ENCODE data around the gene RIPOR2. TPM values are rescaled to one million over a fixed set of nuclear protein-coding genes. Genes with fewer than 3 reads are reported as not detected.

RIPOR2 gene
- total and polyA plus RNA-seq, 4 donors: 1.6 to 10.9 (median 3.7) TPM

- TF ChIP-seq SP1 (IDR thresholded peaks at IDR 0.05) (no peak), REST (IDR thresholded peaks at IDR 0.05) (no peak), YY1 (IDR thresholded peaks at IDR 0.05) (no peak), ATF3 (IDR thresholded peaks at IDR 0.05) (no peak), RXRA (IDR thresholded peaks at IDR 0.05) (no peak), FOXA1 (IDR thresholded peaks at IDR 0.05) (no peak)
- Histone ChIP-seq H3K27me3 (ENCODE audit: control insufficient read depth in 4 of 4, insufficient read depth in 4 of 4, low read length in 3 of 4) (peaks cover 0 to 2% (median 0%) of the 10 kb centered on the region in 4 donors), H3K4me3 (ENCODE audit: low read depth in 1 of 3, low read length in 3 of 3) (no peak overlapping the region), H3K9ac (ENCODE audit: low read depth in 1 of 2, low read length in 2 of 2) (no peak overlapping the region), H3K9me3 (ENCODE audit: control insufficient read depth in 4 of 4, low read length in 3 of 4) (no peaks in the 10 kb centered on the region), H3K4me1 (ENCODE audit: control insufficient read depth in 4 of 4, insufficient read depth in 4 of 4, low read length in 3 of 4) (no peaks in the 10 kb centered on the region), H3K27ac (ENCODE audit: low read depth in 1 of 2, low read length in 2 of 2) (no peak overlapping the region), H3K36me3 (ENCODE audit: control insufficient read depth in 4 of 4, insufficient read depth in 3 of 4, low read depth in 1 of 4, low read length in 3 of 4) (no peaks in the 10 kb centered on the region)
- WGBS: 93% methylated on average over 4 of the region's 4 CpGs
- no peak for DNase-seq (ENCODE audit: low spot score)
These were observed 13.6 kb downstream of the RIPOR2 start for GRCh38 chr6:24922170-24922569.

GRCh38 chr6:24920136-24920535 is 15.6 kb downstream of the RIPOR2 start:
- H3K4me1 ChIP-seq (ENCODE audit: control insufficient read depth in 4 of 4, insufficient read depth in 4 of 4, low read length in 3 of 4): no peaks in the 10 kb centered on the region
- H3K9me3 ChIP-seq (ENCODE audit: control insufficient read depth in 4 of 4, low read length in 3 of 4): no peaks in the 10 kb centered on the region
- no peak overlapping the region for H3K27ac ChIP-seq (ENCODE audit: low read depth in 1 of 2, low read length in 2 of 2)
- no peaks in the 10 kb centered on the region for H3K36me3 ChIP-seq (ENCODE audit: control insufficient read depth in 4 of 4, insufficient read depth in 3 of 4, low read depth in 1 of 4, low read length in 3 of 4)
- H3K9ac ChIP-seq (ENCODE audit: low read depth in 1 of 2, low read length in 2 of 2): no peak overlapping the region
- no peak overlapping the region for H3K4me3 ChIP-seq (ENCODE audit: low read depth in 1 of 3, low read length in 3 of 3)
- peaks cover 0 to 1% (median 0%) of the 10 kb centered on the region in 4 donors for H3K27me3 ChIP-seq (ENCODE audit: control insufficient read depth in 4 of 4, insufficient read depth in 4 of 4, low read length in 3 of 4)
- TF ChIP-seq FOXA1 (IDR thresholded peaks at IDR 0.05) (no peak), EGR1 (IDR thresholded peaks at IDR 0.05; ENCODE audit: low read depth in 2 of 2) (no peak), NR2F2 (IDR thresholded peaks at IDR 0.05) (no peak), REST (IDR thresholded peaks at IDR 0.05) (no peak), GABPA (IDR thresholded peaks at IDR 0.05 in 1 of 2, conservative IDR thresholded peaks at IDR 0.05 in 1 of 2) (no peak), HNF4G (IDR thresholded peaks at IDR 0.05) (no peak), CTCF (IDR thresholded peaks at IDR 0.05; ENCODE audit: low read depth, low read length, missing input control) (no peak), YY1 (IDR thresholded peaks at IDR 0.05) (no peak), MAX (IDR thresholded peaks at IDR 0.05) (no peak), SP1 (IDR thresholded peaks at IDR 0.05) (no peak), ATF3 (IDR thresholded peaks at IDR 0.05) (no peak), RXRA (IDR thresholded peaks at IDR 0.05) (no peak), ZBTB33 (IDR thresholded peaks at IDR 0.05) (no peak), HNF4A (conservative IDR thresholded peaks at IDR 0.05) (no peak), JUND (IDR thresholded peaks at IDR 0.05) (no peak), RAD21 (IDR thresholded peaks at IDR 0.05) (no peak), FOXA2 (IDR thresholded peaks at IDR 0.05) (no peak), TAF1 (conservative IDR thresholded peaks at IDR 0.05) (no peak)
- DNase-seq (ENCODE audit: low spot score): no peak

Data from liver (tissue), 9 donors.